Liver (tissue), 9 donors: Measurements from ENCODE around the gene GREM1. TPM values are rescaled to one million over a fixed set of nuclear protein-coding genes. Genes with fewer than 3 reads are reported as not detected.

Source experiments
- DNase-seq: peaks from one replicate; pipeline ENCODE4 v3.0.0-alpha.2; 2017; ENCODE audit warnings: low spot score
- H3K27ac ChIP-seq, 2 donors: one replicate each; pipeline ENCODE4 v1.7.0; 2013; ENCODE audit warnings: inconsistent platforms in 2 of 2, low read length in 2 of 2, control low read depth in 1 of 2, low read depth in 1 of 2, mild to moderate bottlenecking in 1 of 2
- H3K27me3 ChIP-seq, 4 donors: one replicate each; pipeline versions ENCODE4 v1.6.1 to v1.7.0; 2013; ENCODE audit warnings: low read length in 3 of 4, inconsistent platforms in 1 of 4, mild to moderate bottlenecking in 1 of 4, moderate library complexity in 1 of 4; ENCODE audit not compliant: control insufficient read depth in 4 of 4, insufficient read depth in 4 of 4
- H3K36me3 ChIP-seq, 4 donors: one replicate each; pipeline versions ENCODE4 v1.6.1 to v1.7.0; 2013; ENCODE audit warnings: low read length in 3 of 4, mild to moderate bottlenecking in 3 of 4, low read depth in 1 of 4, moderate library complexity in 1 of 4; ENCODE audit not compliant: control insufficient read depth in 4 of 4, insufficient read depth in 3 of 4
- H3K4me1 ChIP-seq, 4 donors: one replicate each; pipeline versions ENCODE4 v1.6.1 to v1.7.0; 2013; ENCODE audit warnings: low read length in 3 of 4, mild to moderate bottlenecking in 3 of 4, moderate library complexity in 1 of 4; ENCODE audit not compliant: control insufficient read depth in 4 of 4, insufficient read depth in 4 of 4
- H3K4me3 ChIP-seq, 3 donors: one replicate each; pipeline versions ENCODE4 v1.6.1 to v1.7.0; 2013; ENCODE audit warnings: low read length in 3 of 3, control low read depth in 1 of 3, low read depth in 1 of 3, mild to moderate bottlenecking in 1 of 3
- H3K9ac ChIP-seq, 2 donors: one replicate each; pipeline ENCODE4 v1.7.0; 2013; ENCODE audit warnings: low read length in 2 of 2, mild to moderate bottlenecking in 2 of 2, moderate library complexity in 2 of 2, control low read depth in 1 of 2, low read depth in 1 of 2
- H3K9me3 ChIP-seq, 4 donors: one replicate each; pipeline versions ENCODE4 v1.6.1 to v1.7.0; 2013; ENCODE audit warnings: low read length in 3 of 4; ENCODE audit not compliant: control insufficient read depth in 4 of 4
- CTCF ChIP-seq: fragments of 150-350 bp; IDR thresholded peaks from 2 replicates; pipeline ENCODE4 v1.5.1; 2017; ENCODE audit warnings: improper control_type of control experiment, low read depth, low read length; ENCODE audit not compliant: missing input control
- EGR1 ChIP-seq, 2 donors: IDR thresholded peaks; 2 replicates each; pipeline ENCODE4 v1.6.1; 2016 to 2018; ENCODE audit warnings: antibody characterized with exemption in 2 of 2, low read depth in 2 of 2
- FOXA1 ChIP-seq: IDR thresholded peaks from 2 replicates; pipeline ENCODE4 v1.6.1; 2016; ENCODE audit warnings: antibody characterized with exemption
- FOXA2 ChIP-seq: IDR thresholded peaks from 2 replicates; pipeline ENCODE4 v1.6.1; 2016; ENCODE audit warnings: antibody characterized with exemption
- GABPA ChIP-seq, 2 donors: IDR thresholded peaks in 1 of 2; conservative IDR thresholded peaks in 1 of 2; 2 replicates each; pipeline ENCODE4 v1.6.1; 2016; ENCODE audit warnings: antibody characterized with exemption in 2 of 2, mild to moderate bottlenecking in 1 of 2, moderate library complexity in 1 of 2
- HNF4A ChIP-seq, 2 donors: conservative IDR thresholded peaks; 2 replicates each; pipeline ENCODE4 v1.6.1; 2016; ENCODE audit warnings: antibody characterized with exemption in 2 of 2, mild to moderate bottlenecking in 2 of 2
- HNF4G ChIP-seq: IDR thresholded peaks from 2 replicates; pipeline ENCODE4 v1.6.1; 2016; ENCODE audit warnings: antibody characterized with exemption
- JUND ChIP-seq, 2 donors: IDR thresholded peaks; 2 replicates each; pipeline ENCODE4 v1.6.1; 2016; ENCODE audit warnings: antibody characterized with exemption in 2 of 2
- NR2F2 ChIP-seq: IDR thresholded peaks from 2 replicates; pipeline ENCODE4 v1.6.1; 2016; ENCODE audit warnings: antibody characterized with exemption
- RAD21 ChIP-seq, 2 donors: IDR thresholded peaks; 2 replicates each; pipeline ENCODE4 v1.6.1; 2016; ENCODE audit warnings: antibody characterized with exemption in 2 of 2, mild to moderate bottlenecking in 2 of 2
- RXRA ChIP-seq, 2 donors: IDR thresholded peaks; 2 replicates each; pipeline ENCODE4 v1.6.1; 2017 to 2018; ENCODE audit warnings: antibody characterized with exemption in 2 of 2, mild to moderate bottlenecking in 1 of 2
- SP1 ChIP-seq: IDR thresholded peaks from 2 replicates; pipeline ENCODE4 v1.6.1; 2018; ENCODE audit warnings: antibody characterized with exemption, mild to moderate bottlenecking
- TAF1 ChIP-seq: conservative IDR thresholded peaks from 2 replicates; pipeline ENCODE4 v1.6.1; 2016; ENCODE audit warnings: antibody characterized with exemption, mild to moderate bottlenecking
- YY1 ChIP-seq: IDR thresholded peaks from 2 replicates; pipeline ENCODE4 v1.6.1; 2016; ENCODE audit warnings: antibody characterized with exemption, mild to moderate bottlenecking
- WGBS: extraction: QIAGEN DNeasy Blood & Tissue Kit; methylation state at CpG from one replicate; pipeline ENCODE4 v1.1.7; 2013; 5-methylcytosine and 5-hydroxymethylcytosine counted together
- polyA plus RNA-seq, 2 donors: library from polyadenylated mRNA; stranded (reverse) in 1 of 2; unstranded in 1 of 2; fragments of 200-250 nt in 1 of 2; fragments of >200 nt in 1 of 2; fragmentation: Nextera tagmentation in 1 of 2; extraction: Ambion mirVana in 1 of 2; gene quantifications; one replicate each; pipeline versions ENCODE4 v1.2.1 to v1.2.3, GENCODE V29; 2013 to 2015
- total RNA-seq, 2 donors: library from RNA; depleted of rRNA; stranded (reverse); fragments of >200 nt; gene quantifications; one replicate each; pipeline ENCODE4 v1.2.3, GENCODE V29; 2014
- TF ChIP-seq, protein P1 (sequence below): IDR thresholded peaks from 2 replicates; pipeline ENCODE4 v1.6.1; 2016; ENCODE audit warnings: antibody characterized with exemption
- TF ChIP-seq, protein P2 (sequence below): IDR thresholded peaks from 2 replicates; pipeline ENCODE4 v1.6.1; 2016; ENCODE audit warnings: antibody characterized with exemption, mild to moderate bottlenecking
- TF ChIP-seq, protein P3 (sequence below): IDR thresholded peaks from 2 replicates; pipeline ENCODE4 v1.6.1; 2016; ENCODE audit warnings: antibody characterized with exemption
- TF ChIP-seq, protein P4 (sequence below): IDR thresholded peaks from 2 replicates; pipeline ENCODE4 v1.6.1; 2016; ENCODE audit warnings: antibody characterized with exemption
- donor health status: healthy.
- donor health status: healthy.
- donor health status: healthy.
- donor health status: healthy.
- donor health status: healthy.

Gene GREM1
- total and polyA plus RNA-seq, 4 donors, result under 0.01 to 1.6 (median 0.50) TPM

DNA sequence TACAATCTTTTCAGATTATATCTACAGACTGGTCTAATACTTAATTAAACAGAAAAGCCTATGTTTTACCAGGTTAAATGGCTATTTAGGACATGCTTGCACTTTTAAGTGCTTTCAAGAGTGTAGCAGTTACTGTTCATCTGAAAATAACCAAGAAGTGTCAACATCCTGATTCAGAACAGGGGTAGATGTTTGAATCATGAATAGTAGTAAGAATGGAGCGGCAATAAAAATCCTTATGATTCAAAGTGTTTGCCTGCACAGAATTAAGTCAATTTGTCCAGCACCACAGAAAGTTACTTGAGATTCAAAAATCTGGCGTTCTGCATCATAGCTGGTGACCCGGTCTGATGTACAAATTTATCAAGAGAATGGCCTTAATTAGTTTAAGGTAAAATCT lies 48.3 kb downstream of the GREM1 start:
- no peaks in the 10 kb centered on the region for H3K36me3 ChIP-seq
- 95% methylated on average over 3 of the region's 3 CpGs for WGBS
- TF ChIP-seq RAD21 (IDR thresholded peaks at IDR 0.05) (no peak), GABPA (IDR thresholded peaks at IDR 0.05 in 1 of 2, conservative IDR thresholded peaks at IDR 0.05 in 1 of 2) (no peak), EGR1 (IDR thresholded peaks at IDR 0.05; ENCODE audit: low read depth in 2 of 2) (no peak), HNF4A (conservative IDR thresholded peaks at IDR 0.05) (no peak), CTCF (no peak), RXRA (IDR thresholded peaks at IDR 0.05) (no peak), FOXA2 (no peak), TAF1 (no peak), SP1 (no peak), HNF4G (no peak), NR2F2 (no peak), YY1 (no peak), JUND (IDR thresholded peaks at IDR 0.05) (no peak), FOXA1 (no peak)
- TF ChIP-seq, protein P1, sequence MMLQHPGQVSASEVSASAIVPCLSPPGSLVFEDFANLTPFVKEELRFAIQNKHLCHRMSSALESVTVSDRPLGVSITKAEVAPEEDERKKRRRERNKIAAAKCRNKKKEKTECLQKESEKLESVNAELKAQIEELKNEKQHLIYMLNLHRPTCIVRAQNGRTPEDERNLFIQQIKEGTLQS, result no peak
- TF ChIP-seq, protein P2, sequence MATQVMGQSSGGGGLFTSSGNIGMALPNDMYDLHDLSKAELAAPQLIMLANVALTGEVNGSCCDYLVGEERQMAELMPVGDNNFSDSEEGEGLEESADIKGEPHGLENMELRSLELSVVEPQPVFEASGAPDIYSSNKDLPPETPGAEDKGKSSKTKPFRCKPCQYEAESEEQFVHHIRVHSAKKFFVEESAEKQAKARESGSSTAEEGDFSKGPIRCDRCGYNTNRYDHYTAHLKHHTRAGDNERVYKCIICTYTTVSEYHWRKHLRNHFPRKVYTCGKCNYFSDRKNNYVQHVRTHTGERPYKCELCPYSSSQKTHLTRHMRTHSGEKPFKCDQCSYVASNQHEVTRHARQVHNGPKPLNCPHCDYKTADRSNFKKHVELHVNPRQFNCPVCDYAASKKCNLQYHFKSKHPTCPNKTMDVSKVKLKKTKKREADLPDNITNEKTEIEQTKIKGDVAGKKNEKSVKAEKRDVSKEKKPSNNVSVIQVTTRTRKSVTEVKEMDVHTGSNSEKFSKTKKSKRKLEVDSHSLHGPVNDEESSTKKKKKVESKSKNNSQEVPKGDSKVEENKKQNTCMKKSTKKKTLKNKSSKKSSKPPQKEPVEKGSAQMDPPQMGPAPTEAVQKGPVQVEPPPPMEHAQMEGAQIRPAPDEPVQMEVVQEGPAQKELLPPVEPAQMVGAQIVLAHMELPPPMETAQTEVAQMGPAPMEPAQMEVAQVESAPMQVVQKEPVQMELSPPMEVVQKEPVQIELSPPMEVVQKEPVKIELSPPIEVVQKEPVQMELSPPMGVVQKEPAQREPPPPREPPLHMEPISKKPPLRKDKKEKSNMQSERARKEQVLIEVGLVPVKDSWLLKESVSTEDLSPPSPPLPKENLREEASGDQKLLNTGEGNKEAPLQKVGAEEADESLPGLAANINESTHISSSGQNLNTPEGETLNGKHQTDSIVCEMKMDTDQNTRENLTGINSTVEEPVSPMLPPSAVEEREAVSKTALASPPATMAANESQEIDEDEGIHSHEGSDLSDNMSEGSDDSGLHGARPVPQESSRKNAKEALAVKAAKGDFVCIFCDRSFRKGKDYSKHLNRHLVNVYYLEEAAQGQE, result no peak
- TF ChIP-seq, protein P3, sequence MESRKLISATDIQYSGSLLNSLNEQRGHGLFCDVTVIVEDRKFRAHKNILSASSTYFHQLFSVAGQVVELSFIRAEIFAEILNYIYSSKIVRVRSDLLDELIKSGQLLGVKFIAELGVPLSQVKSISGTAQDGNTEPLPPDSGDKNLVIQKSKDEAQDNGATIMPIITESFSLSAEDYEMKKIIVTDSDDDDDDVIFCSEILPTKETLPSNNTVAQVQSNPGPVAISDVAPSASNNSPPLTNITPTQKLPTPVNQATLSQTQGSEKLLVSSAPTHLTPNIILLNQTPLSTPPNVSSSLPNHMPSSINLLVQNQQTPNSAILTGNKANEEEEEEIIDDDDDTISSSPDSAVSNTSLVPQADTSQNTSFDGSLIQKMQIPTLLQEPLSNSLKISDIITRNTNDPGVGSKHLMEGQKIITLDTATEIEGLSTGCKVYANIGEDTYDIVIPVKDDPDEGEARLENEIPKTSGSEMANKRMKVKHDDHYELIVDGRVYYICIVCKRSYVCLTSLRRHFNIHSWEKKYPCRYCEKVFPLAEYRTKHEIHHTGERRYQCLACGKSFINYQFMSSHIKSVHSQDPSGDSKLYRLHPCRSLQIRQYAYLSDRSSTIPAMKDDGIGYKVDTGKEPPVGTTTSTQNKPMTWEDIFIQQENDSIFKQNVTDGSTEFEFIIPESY, result no peak
- TF ChIP-seq, protein P4, sequence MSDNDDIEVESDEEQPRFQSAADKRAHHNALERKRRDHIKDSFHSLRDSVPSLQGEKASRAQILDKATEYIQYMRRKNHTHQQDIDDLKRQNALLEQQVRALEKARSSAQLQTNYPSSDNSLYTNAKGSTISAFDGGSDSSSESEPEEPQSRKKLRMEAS, result no peak
- no peak for DNase-seq
- H3K4me3 ChIP-seq, result no peak overlapping the region
- no peaks in the 10 kb centered on the region for H3K4me1 ChIP-seq
- no peak overlapping the region for H3K9ac ChIP-seq
- no peak overlapping the region for H3K27ac ChIP-seq
- no peaks in the 10 kb centered on the region for H3K9me3 ChIP-seq
- no peaks in the 10 kb centered on the region for H3K27me3 ChIP-seq

- Histone ChIP-seq H3K9me3 (no peaks in the 10 kb centered on the region), H3K4me1 (no peaks in the 10 kb centered on the region), H3K9ac (no peak overlapping the region), H3K4me3 (no peak overlapping the region), H3K27me3 (no peaks in the 10 kb centered on the region), H3K36me3 (no peaks in the 10 kb centered on the region), H3K27ac (no peak overlapping the region)
- DNase-seq, result no peak
- TF ChIP-seq YY1 (no peak), SP1 (no peak), FOXA1 (no peak), TAF1 (no peak), NR2F2 (no peak), RXRA (IDR thresholded peaks at IDR 0.05) (no peak), CTCF (no peak), HNF4A (conservative IDR thresholded peaks at IDR 0.05) (no peak)
- TF ChIP-seq, protein P2, result no peak
- 44% methylated on average over 1 of the region's 1 CpG for WGBS
Measured at GRCh38 chr15:32767236-32767635, 49.4 kb downstream of the GREM1 start.
